ENCODE measurements around the gene TAF11L12.
A peak's percentile ranks its signal among the peaks of the same experiment; 100 is the strongest.
"Not testable (repeated sequence)": the region's sequence is repeated elsewhere in the genome, so short reads cannot be mapped to it uniquely, and the experiment has no call there.

Gene TAF11L12

GRCh38 chr5:17610092-17610491 is at the start of gene TAF11L12:
TSS of gene TAF11L12 (plus strand) at chr5:17610392.
- not testable (repeated sequence) for DNase-seq (ENCODE audit: low spot score)

- DNase-seq (ENCODE audit: low spot score), result not testable (repeated sequence)
Observed at GRCh38 chr5:17585658-17586057, 24.5 kb upstream of the TAF11L12 start, which contains the start of gene TAF11L7. TSS of gene TAF11L7 (minus strand) at chr5:17585758.

GRCh38 chr5:17590860-17591259 is 19.3 kb upstream of the TAF11L12 start, which contains the start of gene TAF11L8:
TSS of gene TAF11L8 (minus strand) at chr5:17590960.
- not testable (repeated sequence) for DNase-seq (ENCODE audit: low spot score)

DNA sequence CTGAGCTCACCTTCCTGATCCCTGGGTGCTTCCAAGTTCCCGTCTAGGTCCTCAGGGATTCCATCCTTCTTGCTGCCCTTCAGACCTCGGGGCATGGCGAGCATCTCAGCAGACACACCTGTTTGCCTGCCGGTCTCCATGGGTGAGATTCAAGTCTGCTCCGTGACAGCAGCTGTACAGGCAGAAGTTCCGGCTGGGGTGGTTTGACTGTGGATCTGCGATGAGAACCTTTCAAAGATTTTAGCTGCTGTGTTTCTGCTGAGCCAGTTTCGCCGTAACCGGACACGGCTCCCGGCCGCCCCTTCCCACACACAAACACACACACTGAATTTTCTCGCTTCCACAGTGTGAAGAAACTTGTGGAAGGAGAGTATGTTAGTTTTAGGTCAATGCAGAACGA is 15.9 kb upstream of the TAF11L12 start, which contains the start of gene TAF11L9:
TAF11L9 (minus strand) TSS at position 140 of the 400 bp plus-strand sequence.
- not testable (repeated sequence) for DNase-seq (ENCODE audit: low spot score)

- not testable (repeated sequence) for DNase-seq (ENCODE audit: low spot score)
Observed at GRCh38 chr5:17597728-17598127, 12.5 kb upstream of the TAF11L12 start, which contains the start of gene TAF11L10. TSS of gene TAF11L10 (minus strand) at chr5:17597828.

- DNase-seq (ENCODE audit: low spot score), result not testable (repeated sequence)
Observed at GRCh38 chr5:17603880-17604279, 6.3 kb upstream of the TAF11L12 start, which contains the start of gene TAF11L11. TSS of gene TAF11L11 (plus strand) at chr5:17604183.

- DNase-seq (ENCODE audit: low spot score), result no peak
Observed at GRCh38 chr5:17604951-17605350, 5.2 kb upstream of the TAF11L12 start.

DNA sequence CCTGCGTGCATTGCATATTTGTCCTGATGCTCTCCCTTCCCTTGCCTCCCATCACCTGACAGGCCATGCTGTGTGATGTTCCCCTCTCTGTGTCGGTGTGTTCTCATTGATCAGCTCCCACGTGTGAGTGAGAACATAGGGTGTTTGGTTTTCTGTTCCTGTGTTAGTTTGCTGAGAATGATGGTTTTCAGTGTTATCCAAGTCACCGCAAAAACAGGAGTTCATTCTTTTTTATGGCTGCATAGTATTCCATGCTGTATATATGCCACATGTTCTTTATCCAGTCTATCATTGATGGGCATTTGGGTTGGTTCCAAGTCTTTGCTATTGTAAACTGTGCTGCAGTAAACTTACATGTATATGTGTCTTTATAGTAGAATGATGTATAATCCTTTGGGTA is 2.7 kb upstream of the TAF11L12 start:
- DNase-seq (ENCODE audit: low spot score), result not testable (repeated sequence)

GRCh38 chr5:17614872-17615605 is 4.8 kb downstream of the TAF11L12 start:
- DNase-seq (ENCODE audit: low spot score), result no peak

- no peak for DNase-seq (ENCODE audit: low spot score)
Observed at GRCh38 chr5:17619354-17619753, 9.2 kb downstream of the TAF11L12 start.

DNA sequence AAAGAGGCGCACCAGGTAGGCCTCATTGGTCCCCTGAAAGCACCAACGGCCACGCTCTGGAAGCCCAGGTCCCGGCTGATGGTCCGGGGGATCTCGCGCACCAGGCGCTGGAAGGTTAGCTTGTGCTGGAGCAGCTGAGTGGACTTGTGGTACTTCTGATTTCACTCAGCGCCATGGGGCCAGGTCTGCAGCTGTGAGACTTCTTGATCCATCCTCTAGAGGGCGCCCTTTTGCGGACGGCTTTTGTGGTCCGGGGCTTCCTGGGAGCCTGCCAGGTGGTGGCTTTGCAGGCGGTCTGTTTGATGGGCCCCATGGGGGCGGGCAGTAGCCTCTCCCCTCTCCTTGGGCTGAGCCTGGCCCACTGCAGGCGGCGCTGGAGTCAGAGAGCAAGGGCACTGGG is 10.4 kb downstream of the TAF11L12 start:
- DNase-seq (ENCODE audit: low spot score), result peak; percentile 6

DNA sequence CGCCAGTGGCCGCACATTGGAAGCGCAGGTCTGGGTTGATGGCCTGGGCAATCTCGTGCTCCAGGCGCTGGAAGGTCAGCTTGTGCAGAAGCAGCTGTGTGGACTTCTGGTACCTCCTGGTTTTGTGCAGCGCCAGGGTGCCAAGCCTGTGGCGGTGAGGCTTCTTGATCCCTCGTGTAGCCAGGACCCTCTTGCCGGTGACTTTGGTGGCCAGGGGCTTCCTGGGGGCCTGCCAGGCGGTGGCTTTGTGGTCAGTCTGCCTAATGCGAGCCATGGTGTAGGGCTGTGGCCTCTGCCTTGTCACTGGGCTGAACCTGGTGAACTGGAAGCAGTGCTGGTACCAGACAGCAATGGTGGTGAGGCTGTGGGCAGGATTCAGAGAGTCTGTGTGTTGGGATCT is 15.5 kb downstream of the TAF11L12 start:
- no peak for DNase-seq (ENCODE audit: low spot score)

DNA sequence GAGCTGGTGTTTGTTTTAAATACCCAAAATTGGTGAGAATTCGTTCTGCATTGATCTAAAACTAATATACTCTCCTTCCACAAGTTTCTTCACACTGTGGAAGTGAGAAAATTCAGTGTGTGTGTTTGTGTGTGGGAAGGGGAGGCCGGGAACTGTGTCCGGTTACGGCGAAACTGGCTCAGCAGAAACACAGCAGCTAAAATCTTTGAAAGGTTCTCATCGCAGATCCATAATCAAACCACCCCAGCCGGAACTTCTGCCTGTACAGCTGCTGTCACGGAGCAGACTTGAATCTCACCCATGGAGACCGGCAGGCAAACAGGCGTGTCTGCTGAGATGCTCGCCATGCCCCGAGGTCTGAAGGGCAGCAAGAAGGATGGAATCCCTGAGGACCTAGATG is 21.6 kb downstream of the TAF11L12 start, which contains the start of gene TAF11L13:
TAF11L13 (plus strand) TSS at position 301 of the 400 bp plus-strand sequence.
- not testable (repeated sequence) for DNase-seq (ENCODE audit: low spot score)

GRCh38 chr5:17634160-17634559 is 24.0 kb downstream of the TAF11L12 start, which contains the start of gene TAF11L14:
TSS of gene TAF11L14 (plus strand) at chr5:17634460.
- no peak for DNase-seq (ENCODE audit: low spot score)

DNA sequence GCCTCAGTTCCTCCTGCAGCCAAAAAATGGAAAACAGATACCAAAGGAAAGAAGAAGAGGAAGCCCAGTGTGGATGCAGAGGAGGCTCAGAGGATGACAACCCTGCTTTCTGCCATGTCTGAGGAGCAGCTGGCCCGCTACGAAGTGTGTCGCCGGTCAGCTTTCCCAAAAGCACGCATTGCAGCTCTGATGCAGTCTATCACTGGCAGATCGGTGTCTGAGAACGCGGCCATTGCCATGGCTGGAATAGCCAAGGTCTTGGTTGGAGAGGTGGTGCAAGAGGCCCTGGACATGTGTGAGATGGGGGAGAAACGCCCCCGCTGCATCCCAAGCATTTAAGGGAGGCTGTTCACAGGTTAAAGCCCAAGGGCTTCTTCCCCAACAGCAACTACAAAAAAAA is 39.0 kb downstream of the TAF11L12 start:
- not testable (repeated sequence) for DNase-seq (ENCODE audit: low spot score)

GRCh38 chr5:17655201-17655759 is 45.1 kb downstream of the TAF11L12 start:
- DNase-seq (ENCODE audit: low spot score), result not testable (repeated sequence)

GRCh38 chr5:17655921-17656320 is 45.7 kb downstream of the TAF11L12 start:
- no peak for DNase-seq (ENCODE audit: low spot score)
